Measurements from ENCODE around the gene NEDD4. TPM values are rescaled to one million over a fixed set of nuclear protein-coding genes. Genes with fewer than 3 reads are reported as not detected.

Gene NEDD4
- polyA plus RNA-seq, 1 donor = 16.2 TPM

DNA sequence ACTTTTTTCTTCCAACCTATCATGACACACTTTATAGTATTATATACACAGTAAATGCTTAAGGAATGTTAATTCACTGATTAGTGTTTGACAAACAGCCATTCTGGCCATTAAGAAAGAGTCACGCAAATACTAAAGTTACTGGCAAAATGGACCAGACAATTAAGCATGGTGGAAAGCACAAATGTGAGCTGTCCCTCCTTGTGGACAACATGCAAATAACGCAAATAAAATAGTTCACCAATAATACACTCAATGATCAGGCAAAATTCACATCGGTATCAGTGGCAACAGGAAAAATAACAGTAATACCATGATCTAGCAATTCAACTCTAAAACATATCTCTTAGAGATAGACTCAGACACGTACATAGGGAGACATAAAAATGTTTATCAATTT lies 71.7 kb downstream of the NEDD4 start:
- no peaks in the 10 kb centered on the region for H3K27me3 ChIP-seq (ENCODE audit: control insufficient read depth, insufficient read depth, low read length)
- DNase-seq = no peak
- no peak overlapping the region for H3K4me3 ChIP-seq (ENCODE audit: low read length)
- H3K27ac ChIP-seq (ENCODE audit: low read length) = no peak overlapping the region
- no peaks in the 10 kb centered on the region for H3K9me3 ChIP-seq (ENCODE audit: control insufficient read depth, low read depth, low read length)
- H3K36me3 ChIP-seq (ENCODE audit: control insufficient read depth, insufficient read depth, low read length) = peaks cover 2% of the 10 kb centered on the region
- H3K4me1 ChIP-seq (ENCODE audit: control insufficient read depth, insufficient read depth, low read length) = no peaks in the 10 kb centered on the region
- WGBS (ENCODE audit: insufficient coverage, low lambda C conversion rate) = 100% methylated on average over 1 of the region's 4 CpGs

DNA sequence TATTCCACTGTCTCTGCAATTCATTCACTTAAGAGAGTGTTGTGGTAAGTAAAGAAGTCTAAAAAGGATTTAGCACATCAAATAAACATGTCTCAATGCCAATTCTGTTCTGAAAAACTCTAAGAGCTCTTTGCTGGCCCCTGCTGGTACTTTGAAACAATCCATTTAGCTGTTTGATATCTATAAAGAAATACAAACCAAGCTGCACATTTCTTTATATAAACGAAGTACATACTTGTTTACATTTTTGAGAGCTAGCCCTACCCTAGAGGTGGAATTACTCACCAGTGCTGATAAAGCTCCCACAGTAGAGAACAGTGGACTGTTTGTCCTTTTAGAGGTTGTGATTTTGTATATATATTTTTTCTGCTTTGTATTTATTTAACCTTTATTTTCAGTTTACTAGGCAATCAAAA lies 75.5 kb downstream of the NEDD4 start:
- no CpG with 5 or more reads among the region's 1 CpG for WGBS (ENCODE audit: insufficient coverage, low lambda C conversion rate)
- Histone ChIP-seq H3K27me3 (ENCODE audit: control insufficient read depth, insufficient read depth, low read length) (no peaks in the 10 kb centered on the region), H3K4me3 (ENCODE audit: low read length) (no peak overlapping the region), H3K36me3 (ENCODE audit: control insufficient read depth, insufficient read depth, low read length) (no peaks in the 10 kb centered on the region), H3K4me1 (ENCODE audit: control insufficient read depth, insufficient read depth, low read length) (no peaks in the 10 kb centered on the region), H3K27ac (ENCODE audit: low read length) (no peak overlapping the region), H3K9me3 (ENCODE audit: control insufficient read depth, low read depth, low read length) (no peaks in the 10 kb centered on the region)
- DNase-seq = peak in 1 of 2 donors; percentile 30

DNA sequence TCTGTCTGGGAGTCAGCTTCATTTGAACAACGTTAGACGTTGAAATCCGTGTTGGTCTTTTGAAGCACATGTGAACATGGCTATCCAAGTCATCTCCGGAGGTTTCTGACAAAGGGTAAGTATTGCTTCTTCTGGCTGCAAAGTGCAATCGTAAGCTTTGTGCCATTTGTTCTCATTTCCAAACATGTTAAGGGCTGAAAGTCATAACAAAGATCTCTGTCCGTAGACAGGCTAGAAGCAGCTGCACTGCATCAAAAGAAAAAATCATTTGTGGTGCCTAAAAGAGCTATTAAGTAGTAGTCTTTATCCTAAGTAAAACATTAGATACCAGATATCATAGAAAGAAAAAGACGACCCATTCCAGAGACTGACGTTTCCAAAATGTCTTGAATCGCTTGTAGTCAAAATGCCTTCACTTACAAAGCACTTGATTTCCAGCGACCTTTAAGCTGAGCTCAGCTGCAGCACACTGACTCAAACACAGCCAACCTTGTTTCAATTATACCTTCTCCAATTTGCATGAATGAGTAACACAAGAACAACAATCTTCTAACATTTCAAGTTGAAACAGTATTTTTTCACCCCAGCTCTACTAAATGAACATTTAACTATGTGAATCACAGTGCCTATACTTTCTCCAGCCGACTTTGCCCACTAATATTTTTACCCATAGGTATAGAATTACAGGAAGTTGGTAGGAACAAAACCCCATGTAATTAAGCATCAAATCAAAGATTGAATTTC lies 76.6 kb downstream of the NEDD4 start:
- Histone ChIP-seq H3K4me1 (ENCODE audit: control insufficient read depth, insufficient read depth, low read length) (no peaks in the 10 kb centered on the region), H3K9me3 (ENCODE audit: control insufficient read depth, low read depth, low read length) (no peaks in the 10 kb centered on the region), H3K27ac (ENCODE audit: low read length) (no peak overlapping the region), H3K4me3 (ENCODE audit: low read length) (no peak overlapping the region), H3K36me3 (ENCODE audit: control insufficient read depth, insufficient read depth, low read length) (no peaks in the 10 kb centered on the region), H3K27me3 (ENCODE audit: control insufficient read depth, insufficient read depth, low read length) (no peaks in the 10 kb centered on the region)
- WGBS (ENCODE audit: insufficient coverage, low lambda C conversion rate) = 70% methylated on average over 4 of the region's 11 CpGs
- DNase-seq = no peak

DNA sequence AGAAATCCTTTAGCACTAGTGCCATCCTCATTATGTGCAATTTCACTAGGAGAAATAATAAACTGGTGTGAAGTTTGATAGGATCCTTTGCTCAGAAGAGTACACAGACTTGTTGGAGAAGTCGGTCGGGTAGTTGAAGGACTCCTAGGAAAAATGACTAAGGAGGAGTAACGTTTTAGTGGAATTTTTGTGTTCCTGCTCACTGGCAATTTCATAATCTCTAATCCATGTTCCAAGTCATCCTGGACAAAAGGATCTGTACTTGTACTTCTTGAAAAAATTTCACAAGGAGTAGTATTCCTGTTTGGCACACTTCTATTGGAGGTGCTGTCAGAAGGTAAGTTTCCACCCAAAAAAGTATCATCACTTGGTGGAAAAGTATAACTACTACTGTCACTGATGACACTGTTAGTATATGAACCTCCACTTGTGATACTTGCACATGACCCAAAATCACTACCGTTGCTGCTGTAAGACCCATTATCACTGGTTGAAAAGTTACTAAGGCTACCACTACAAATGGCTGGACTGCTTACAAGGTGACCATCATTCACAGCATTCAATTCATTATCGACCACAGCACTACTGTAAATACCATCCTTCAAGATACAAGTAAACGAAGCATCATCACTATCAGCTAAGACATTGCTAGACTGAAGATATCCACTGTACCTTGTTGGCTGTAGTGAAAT lies 77.4 kb downstream of the NEDD4 start:
- DNase-seq = no peak
- Histone ChIP-seq H3K27me3 (ENCODE audit: control insufficient read depth, insufficient read depth, low read length) (no peaks in the 10 kb centered on the region), H3K36me3 (ENCODE audit: control insufficient read depth, insufficient read depth, low read length) (no peaks in the 10 kb centered on the region), H3K4me1 (ENCODE audit: control insufficient read depth, insufficient read depth, low read length) (no peaks in the 10 kb centered on the region), H3K9me3 (ENCODE audit: control insufficient read depth, low read depth, low read length) (no peaks in the 10 kb centered on the region), H3K4me3 (ENCODE audit: low read length) (no peak overlapping the region), H3K27ac (ENCODE audit: low read length) (no peak overlapping the region)
- WGBS (ENCODE audit: insufficient coverage, low lambda C conversion rate) = 73% methylated on average over 2 of the region's 6 CpGs

DNA sequence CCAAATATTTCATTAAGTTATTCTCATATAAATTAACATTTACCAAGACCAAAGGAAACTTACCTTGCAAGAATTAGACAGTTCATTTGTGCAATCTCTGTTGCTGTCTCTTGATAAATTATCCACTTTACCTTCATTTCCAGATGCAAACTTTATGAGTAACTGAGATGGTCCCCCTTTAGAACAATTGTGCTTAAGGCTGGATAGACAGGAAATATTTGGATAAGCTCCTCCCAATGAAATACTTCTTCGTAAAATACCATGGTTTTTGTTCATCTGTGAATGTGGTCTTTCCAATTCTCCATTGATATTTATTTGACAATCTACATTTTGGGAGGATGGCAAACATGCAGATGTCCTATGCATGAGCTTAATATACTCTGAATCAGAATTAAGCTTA lies 78.2 kb downstream of the NEDD4 start:
- WGBS (ENCODE audit: insufficient coverage, low lambda C conversion rate) = no CpG with 5 or more reads among the region's 1 CpG
- Histone ChIP-seq H3K4me3 (ENCODE audit: low read length) (no peak overlapping the region), H3K36me3 (ENCODE audit: control insufficient read depth, insufficient read depth, low read length) (no peaks in the 10 kb centered on the region), H3K4me1 (ENCODE audit: control insufficient read depth, insufficient read depth, low read length) (no peaks in the 10 kb centered on the region), H3K27me3 (ENCODE audit: control insufficient read depth, insufficient read depth, low read length) (no peaks in the 10 kb centered on the region), H3K9me3 (ENCODE audit: control insufficient read depth, low read depth, low read length) (no peaks in the 10 kb centered on the region), H3K27ac (ENCODE audit: low read length) (no peak overlapping the region)
- no peak for DNase-seq

DNA sequence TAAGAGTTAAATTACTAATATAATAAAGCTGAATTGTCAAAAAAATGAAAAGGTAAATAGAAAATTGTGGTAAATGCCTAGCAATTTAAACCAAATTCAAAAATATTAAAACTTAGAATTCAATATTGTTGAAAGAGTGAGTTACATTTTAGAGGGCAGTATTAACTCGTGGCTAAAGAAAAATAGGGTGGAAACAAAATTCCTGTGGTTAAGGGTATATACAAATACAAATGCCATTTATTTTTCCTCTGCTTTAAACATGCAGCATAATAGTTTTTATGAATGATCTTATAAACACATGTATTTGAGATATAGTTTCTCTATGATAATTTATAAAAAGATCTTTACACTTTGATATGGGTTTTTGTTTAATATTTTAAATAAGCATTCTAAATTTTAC lies 79.0 kb downstream of the NEDD4 start:
- Histone ChIP-seq H3K36me3 (ENCODE audit: control insufficient read depth, insufficient read depth, low read length) (no peaks in the 10 kb centered on the region), H3K27me3 (ENCODE audit: control insufficient read depth, insufficient read depth, low read length) (no peaks in the 10 kb centered on the region), H3K9me3 (ENCODE audit: control insufficient read depth, low read depth, low read length) (no peaks in the 10 kb centered on the region), H3K27ac (ENCODE audit: low read length) (no peak overlapping the region), H3K4me3 (ENCODE audit: low read length) (no peak overlapping the region), H3K4me1 (ENCODE audit: control insufficient read depth, insufficient read depth, low read length) (no peaks in the 10 kb centered on the region)
- DNase-seq = no peak
- 100% methylated on average over 1 of the region's 1 CpG for WGBS (ENCODE audit: insufficient coverage, low lambda C conversion rate)

DNA sequence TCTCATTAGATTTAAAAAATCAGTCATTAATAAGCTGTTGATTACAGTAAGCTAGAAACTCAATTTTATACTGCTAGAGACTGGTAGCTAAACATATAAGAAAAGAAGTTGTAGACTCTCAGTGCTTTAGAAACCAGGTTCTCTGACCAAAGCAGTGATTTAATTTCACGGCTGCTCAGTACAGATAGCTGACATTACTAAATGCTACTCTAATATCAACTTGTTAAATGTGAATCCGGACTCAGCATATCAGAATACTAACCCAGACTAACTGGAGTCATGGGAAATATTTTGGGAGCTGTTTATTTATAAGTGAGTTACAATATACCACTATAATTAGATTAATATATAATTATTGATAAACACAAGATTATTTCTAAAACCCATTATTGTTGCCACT lies 80.4 kb downstream of the NEDD4 start:
- no peak for DNase-seq
- Histone ChIP-seq H3K27me3 (ENCODE audit: control insufficient read depth, insufficient read depth, low read length) (no peaks in the 10 kb centered on the region), H3K27ac (ENCODE audit: low read length) (no peak overlapping the region), H3K36me3 (ENCODE audit: control insufficient read depth, insufficient read depth, low read length) (no peaks in the 10 kb centered on the region), H3K9me3 (ENCODE audit: control insufficient read depth, low read depth, low read length) (no peaks in the 10 kb centered on the region), H3K4me1 (ENCODE audit: control insufficient read depth, insufficient read depth, low read length) (no peaks in the 10 kb centered on the region), H3K4me3 (ENCODE audit: low read length) (no peak overlapping the region)
- WGBS (ENCODE audit: insufficient coverage, low lambda C conversion rate) = no CpG with 5 or more reads among the region's 2 CpGs

DNA sequence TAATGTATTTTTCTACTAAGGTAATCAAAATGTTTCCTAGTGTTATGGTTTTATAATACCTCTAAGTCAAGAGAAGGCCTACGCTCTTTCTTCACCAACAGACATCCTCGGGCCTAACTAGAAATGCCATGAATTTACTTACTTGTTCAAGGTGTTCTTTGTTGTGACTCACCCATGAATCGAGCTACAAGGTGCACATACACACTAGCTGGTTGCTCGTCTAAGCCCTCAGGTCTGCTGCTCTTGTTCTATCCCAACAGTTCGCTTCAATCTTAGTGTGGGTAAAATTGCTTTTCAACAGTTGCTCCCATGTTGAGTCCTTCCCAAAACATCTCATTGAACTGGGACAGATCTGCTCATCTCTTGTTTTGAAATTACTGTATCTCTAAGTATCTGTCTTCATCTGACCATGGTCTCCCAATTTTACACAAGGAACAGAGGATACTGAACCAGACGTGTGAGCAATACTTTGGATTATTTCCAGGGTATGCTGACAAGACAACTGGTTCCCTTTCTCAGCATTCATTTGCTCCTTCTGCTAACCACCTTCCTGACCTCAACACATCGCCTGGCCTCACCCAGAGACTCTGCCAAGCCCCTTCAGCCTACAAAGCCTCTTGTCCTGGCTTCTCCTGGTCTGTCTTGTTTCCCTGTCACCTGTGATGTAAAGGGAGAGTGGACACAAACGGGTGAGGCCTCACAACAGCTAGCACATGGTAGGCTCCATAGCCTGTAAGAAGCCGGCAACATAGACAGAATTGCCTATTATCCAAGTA lies 84.2 kb downstream of the NEDD4 start:
- no peak for DNase-seq
- Histone ChIP-seq H3K27me3 (ENCODE audit: control insufficient read depth, insufficient read depth, low read length) (no peaks in the 10 kb centered on the region), H3K27ac (ENCODE audit: low read length) (no peak overlapping the region), H3K4me1 (ENCODE audit: control insufficient read depth, insufficient read depth, low read length) (no peaks in the 10 kb centered on the region), H3K36me3 (ENCODE audit: control insufficient read depth, insufficient read depth, low read length) (no peaks in the 10 kb centered on the region), H3K4me3 (ENCODE audit: low read length) (no peak overlapping the region), H3K9me3 (ENCODE audit: control insufficient read depth, low read depth, low read length) (no peaks in the 10 kb centered on the region)
- 100% methylated on average over 1 of the region's 9 CpGs for WGBS (ENCODE audit: insufficient coverage, low lambda C conversion rate)

DNA sequence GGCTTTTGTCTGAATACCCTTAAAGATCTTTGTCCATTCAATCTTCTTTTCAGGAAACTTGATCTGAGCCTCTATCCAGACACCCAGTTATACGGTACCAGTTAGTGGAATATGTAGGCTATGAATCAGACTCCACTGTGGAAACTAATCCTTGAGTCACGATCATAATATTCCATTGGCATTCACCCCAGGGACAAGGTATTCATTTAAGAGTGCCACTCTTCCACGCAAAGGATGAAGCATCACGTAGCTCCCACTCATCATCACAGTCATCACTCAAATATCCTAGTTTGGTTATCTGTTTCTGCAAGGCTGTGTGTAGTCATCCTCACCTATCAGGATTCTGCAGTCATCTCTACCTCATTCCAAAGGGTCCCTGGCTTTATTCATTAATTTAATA lies 85.6 kb downstream of the NEDD4 start:
- DNase-seq = no peak
- no peak overlapping the region for H3K27ac ChIP-seq (ENCODE audit: low read length)
- no peaks in the 10 kb centered on the region for H3K4me1 ChIP-seq (ENCODE audit: control insufficient read depth, insufficient read depth, low read length)
- no peak overlapping the region for H3K4me3 ChIP-seq (ENCODE audit: low read length)
- no peaks in the 10 kb centered on the region for H3K9me3 ChIP-seq (ENCODE audit: control insufficient read depth, low read depth, low read length)
- no peaks in the 10 kb centered on the region for H3K27me3 ChIP-seq (ENCODE audit: control insufficient read depth, insufficient read depth, low read length)
- H3K36me3 ChIP-seq (ENCODE audit: control insufficient read depth, insufficient read depth, low read length) = no peaks in the 10 kb centered on the region
- WGBS (ENCODE audit: insufficient coverage, low lambda C conversion rate) = no CpG with 5 or more reads among the region's 4 CpGs

DNA sequence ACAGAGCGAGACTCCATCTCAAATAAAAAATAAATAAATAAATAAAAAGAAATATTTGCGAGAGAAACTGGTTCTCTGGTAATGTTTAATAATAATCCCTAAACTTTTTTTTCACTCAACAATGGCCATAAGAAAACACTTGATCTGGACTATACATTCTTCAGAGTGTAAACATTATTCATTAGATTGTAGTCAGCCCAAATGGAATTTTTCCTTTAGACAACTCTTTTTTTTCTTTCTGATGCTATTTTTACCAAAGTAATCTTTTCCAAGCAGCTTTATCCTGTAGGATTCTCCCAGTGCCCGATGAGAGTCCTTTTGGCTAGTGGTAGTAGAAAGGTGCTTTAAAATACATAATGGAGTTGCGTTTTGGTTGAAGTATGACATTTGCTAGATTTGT lies 90.4 kb downstream of the NEDD4 start:
- H3K4me1 ChIP-seq (ENCODE audit: control insufficient read depth, insufficient read depth, low read length) = no peaks in the 10 kb centered on the region
- H3K36me3 ChIP-seq (ENCODE audit: control insufficient read depth, insufficient read depth, low read length) = no peaks in the 10 kb centered on the region
- no peaks in the 10 kb centered on the region for H3K9me3 ChIP-seq (ENCODE audit: control insufficient read depth, low read depth, low read length)
- DNase-seq = no peak
- H3K27me3 ChIP-seq (ENCODE audit: control insufficient read depth, insufficient read depth, low read length) = no peaks in the 10 kb centered on the region
- H3K27ac ChIP-seq (ENCODE audit: low read length) = no peak overlapping the region
- H3K4me3 ChIP-seq (ENCODE audit: low read length) = no peak overlapping the region
- 100% methylated on average over 2 of the region's 4 CpGs for WGBS (ENCODE audit: insufficient coverage, low lambda C conversion rate)

Data from large intestine (tissue), 3 donors.